IPS DF 6.9 (cell line): ENCODE data around the gene SP6.

Source experiments
- DNase-seq: peaks from one replicate; pipeline ENCODE4 v3.0.0-alpha.2; 2013; ENCODE audit warnings: low read depth, low spot score
- H3K27ac ChIP-seq: one replicate; pipeline ENCODE4 v1.5.1; 2013; ENCODE audit warnings: low read length, control low read depth
- H3K27me3 ChIP-seq: 2 replicates; pipeline ENCODE4 v1.6.1; 2013; ENCODE audit warnings: mild to moderate bottlenecking, low read length; ENCODE audit not compliant: control insufficient read depth, insufficient read depth
- H3K36me3 ChIP-seq: 2 replicates; pipeline ENCODE4 v1.6.1; 2013; ENCODE audit warnings: low read length; ENCODE audit not compliant: control insufficient read depth, insufficient read depth
- H3K4me1 ChIP-seq: 2 replicates; pipeline ENCODE4 v1.6.1; 2013; ENCODE audit warnings: low read length; ENCODE audit not compliant: control insufficient read depth, insufficient read depth
- H3K4me3 ChIP-seq: 2 replicates; pipeline ENCODE4 v1.5.1; 2013; ENCODE audit warnings: mild to moderate bottlenecking, low read length
- H3K9me3 ChIP-seq: 2 replicates; pipeline ENCODE4 v1.6.1; 2013; ENCODE audit warnings: low read length, inconsistent platforms; ENCODE audit not compliant: control insufficient read depth, insufficient read depth
- whole genome bisulfite sequencing: extraction: QIAGEN DNeasy Blood & Tissue Kit; methylation state at CpG from one replicate; pipeline ENCODE4 v1.1.7; 2013; ENCODE audit warnings: mixed read lengths, missing lambda C conversion rate; ENCODE audit not compliant: insufficient read length, insufficient coverage; 5-methylcytosine and 5-hydroxymethylcytosine counted together

Gene SP6

DNA sequence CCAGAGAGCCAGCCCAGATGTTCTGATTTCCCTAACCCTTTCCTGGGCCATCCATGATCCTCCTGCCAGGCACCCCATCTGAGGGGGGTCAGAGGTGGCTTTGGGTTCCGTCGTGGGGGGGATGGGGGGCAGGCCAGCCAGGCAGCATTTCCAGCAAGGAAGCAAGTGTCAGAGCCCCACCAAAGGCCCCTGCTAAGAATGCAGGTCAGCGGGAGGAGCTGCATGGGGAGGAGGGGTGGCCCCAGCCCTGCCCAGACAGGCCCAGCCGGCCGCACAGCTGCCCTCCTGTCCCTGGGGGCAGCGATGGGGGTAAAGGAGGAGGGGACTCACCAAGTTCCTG is 7.6 kb downstream of the SP6 start:
- Histone ChIP-seq H3K36me3 (peaks cover 3% of the 10 kb centered on the region; the same call in 1 of the 2 replicates), H3K27ac (no peak overlapping the region), H3K27me3 (peaks cover 19% of the 10 kb centered on the region), H3K4me3 (no peak overlapping the region), H3K4me1 (peaks cover 9% of the 10 kb centered on the region), H3K9me3 (no peaks in the 10 kb centered on the region)
- WGBS = no CpG with 5 or more reads among the region's 6 CpGs
- no peak for DNase-seq

DNA sequence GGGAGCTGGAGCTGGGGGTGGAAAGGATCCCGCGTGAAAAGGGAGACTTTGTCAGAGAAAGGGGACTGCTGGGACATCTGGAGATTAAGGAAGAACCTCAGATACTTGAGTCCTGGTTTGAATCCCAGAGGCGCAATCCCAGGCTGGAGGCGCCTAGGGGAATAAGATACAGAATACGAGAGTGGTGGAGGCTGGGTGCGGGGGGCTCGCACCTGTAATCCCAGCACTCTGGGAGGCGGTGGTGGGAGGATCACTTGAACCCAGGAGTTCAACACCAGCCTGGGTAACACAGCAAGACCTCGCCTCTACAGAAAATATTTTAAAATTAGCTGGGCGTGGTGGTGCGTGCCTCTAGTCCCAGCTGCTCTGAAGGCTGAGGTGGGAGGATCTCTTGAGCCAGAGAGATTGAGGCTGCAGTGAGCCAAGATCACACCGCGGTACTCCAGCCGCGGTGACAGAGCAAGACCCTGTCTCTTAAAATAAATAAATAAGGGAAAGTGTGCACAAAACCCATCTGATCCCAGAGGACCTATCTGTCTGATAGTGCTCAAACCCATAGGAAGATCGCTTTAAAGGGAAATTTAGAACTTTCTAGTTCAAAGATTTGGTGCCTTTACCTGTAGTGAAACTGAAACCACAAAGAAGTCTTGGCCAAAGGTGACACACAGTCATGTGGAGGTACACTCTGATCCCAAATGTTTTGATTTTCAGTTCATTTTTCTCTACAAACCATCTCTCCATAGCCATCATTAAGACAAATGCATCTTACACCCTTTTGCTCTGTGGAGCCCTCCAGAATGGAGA is 9.3 kb downstream of the SP6 start:
- no peak overlapping the region for H3K27ac ChIP-seq

DNA sequence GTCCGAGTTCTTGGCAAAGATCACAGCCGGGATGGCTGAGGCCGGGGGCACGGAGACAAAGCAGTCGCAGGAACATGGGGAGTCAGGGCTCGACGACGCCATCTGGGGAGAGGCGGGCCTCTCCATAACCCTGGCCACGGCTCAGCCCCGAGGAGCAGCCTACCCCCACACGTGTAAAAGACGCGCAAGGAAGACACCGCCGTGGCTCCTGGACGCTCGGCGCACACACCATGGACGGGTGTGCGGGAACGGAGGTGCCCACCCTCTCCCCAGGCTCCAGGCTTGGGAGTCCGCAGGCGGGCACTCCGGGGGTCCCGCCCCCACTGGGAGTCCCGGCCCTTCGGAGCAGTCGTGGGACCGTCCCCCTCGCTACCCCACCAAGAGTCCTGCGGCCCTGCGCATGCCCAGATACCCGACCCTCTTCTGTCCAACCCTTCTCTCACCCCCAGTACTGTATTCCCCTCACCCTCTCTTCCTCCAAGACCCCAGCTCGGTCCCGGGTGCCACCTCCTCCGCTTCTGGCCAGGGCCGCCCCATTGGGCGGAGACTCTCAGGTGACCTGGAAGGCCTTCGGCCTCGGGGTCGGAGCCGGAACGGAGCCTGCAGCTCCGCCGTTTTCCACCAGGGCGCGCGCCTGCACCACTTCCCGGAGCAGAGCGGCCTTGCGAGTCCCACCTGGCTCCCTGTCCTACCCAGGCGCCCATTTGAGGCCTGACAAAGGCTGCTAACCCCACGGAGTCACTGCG is 10.0 kb downstream of the SP6 start, which contains the start of gene SCRN2:
TSS of gene SCRN2 (minus strand) at position 532 of the 746 bp plus-strand sequence. CDS start at position 102, 430 bp downstream.
- Histone ChIP-seq H3K27me3 (peaks cover 3% of the 10 kb centered on the region), H3K4me3 (peak within 1 kb of the TSS; percentile 53), H3K36me3 (peaks cover 10% of the 10 kb centered on the region), H3K9me3 (no peaks in the 10 kb centered on the region), H3K4me1 (peaks cover 9% of the 10 kb centered on the region), H3K27ac (no peak within 1 kb of the TSS)
- no CpG with 5 or more reads among the region's 55 CpGs for WGBS
- DNase-seq = peak; percentile 88

More for the DNA sequence above, 9.3 kb downstream of the SP6 start:
- no peak for DNase-seq
- peaks cover 6% of the 10 kb centered on the region for H3K36me3 ChIP-seq
- no peaks in the 10 kb centered on the region for H3K9me3 ChIP-seq
- peaks cover 9% of the 10 kb centered on the region for H3K4me1 ChIP-seq
- WGBS = no CpG with 5 or more reads among the region's 16 CpGs
- no peak overlapping the region for H3K4me3 ChIP-seq
- H3K27me3 ChIP-seq = peaks cover 11% of the 10 kb centered on the region

GRCh38 chr17:47840001-47840741 is 10.8 kb downstream of the SP6 start:
- WGBS = no CpG with 5 or more reads among the region's 17 CpGs
- H3K27ac ChIP-seq = no peak overlapping the region
- peaks cover 11% of the 10 kb centered on the region for H3K36me3 ChIP-seq
- peaks cover 9% of the 10 kb centered on the region for H3K4me1 ChIP-seq
- no peak for DNase-seq
- peak overlapping the region; percentile 53; the same call in 1 of the 2 replicates for H3K4me3 ChIP-seq
- H3K27me3 ChIP-seq = no peaks in the 10 kb centered on the region
- H3K9me3 ChIP-seq = no peaks in the 10 kb centered on the region

GRCh38 chr17:47839071-47839470 is 11.9 kb downstream of the SP6 start:
- Histone ChIP-seq H3K36me3 (peaks cover 11% of the 10 kb centered on the region), H3K27ac (no peak overlapping the region), H3K27me3 (no peaks in the 10 kb centered on the region), H3K9me3 (no peaks in the 10 kb centered on the region), H3K4me1 (peaks cover 9% of the 10 kb centered on the region), H3K4me3 (no peak overlapping the region)
- no CpG with 5 or more reads among the region's 5 CpGs for WGBS
- no peak for DNase-seq

DNA sequence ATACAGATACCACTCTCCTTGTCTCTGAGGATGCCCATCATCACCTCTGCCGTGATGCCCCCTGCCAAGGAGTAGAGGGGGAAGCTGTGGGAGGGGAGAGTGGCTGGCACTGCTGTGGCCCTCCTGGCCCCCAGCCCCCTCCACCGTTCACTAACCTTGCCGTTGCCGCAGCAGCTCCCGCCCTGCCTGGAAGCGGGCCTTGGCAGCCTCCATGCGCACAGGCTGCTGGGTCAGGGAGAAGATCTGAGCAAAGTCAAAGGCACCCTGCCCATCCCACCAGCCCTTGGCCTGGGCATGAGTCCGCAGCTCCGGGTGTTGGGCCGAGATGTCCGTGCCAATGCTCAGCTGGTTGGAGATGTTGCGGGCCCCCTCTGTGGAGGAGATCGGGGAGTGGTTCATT is 12.3 kb downstream of the SP6 start:
- WGBS = no CpG with 5 or more reads among the region's 13 CpGs
- H3K4me3 ChIP-seq = no peak overlapping the region

DNA sequence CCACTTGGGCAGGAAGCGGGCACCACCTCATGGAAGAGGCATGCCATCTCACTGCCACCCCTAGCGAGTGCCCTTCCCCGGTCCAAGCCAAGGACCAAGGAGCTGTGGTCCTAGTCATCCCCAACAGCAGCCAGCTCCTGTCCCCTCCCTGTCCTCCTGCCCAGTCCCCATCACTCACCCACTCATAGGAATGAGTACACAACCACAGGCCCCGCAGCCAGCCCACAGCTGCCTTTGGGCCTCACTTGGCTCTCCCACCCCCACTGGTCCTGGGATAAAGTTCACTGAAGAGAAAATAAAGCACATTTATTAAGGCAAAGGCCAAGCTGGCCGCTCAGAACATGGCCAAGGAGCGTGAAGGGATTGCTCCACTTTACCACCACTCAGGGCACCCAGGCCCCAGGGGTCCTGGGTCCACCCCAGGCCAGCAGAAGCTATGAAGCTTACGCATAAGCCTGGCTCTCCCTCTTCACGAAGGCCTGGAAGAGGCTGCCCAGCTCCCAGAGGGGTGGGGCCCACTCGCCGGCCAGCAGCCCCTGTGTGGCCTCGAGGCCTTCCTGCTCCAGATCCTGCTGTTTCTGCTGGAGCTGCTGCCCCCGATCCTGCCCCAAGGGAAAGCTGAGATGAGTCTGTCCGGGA is 13.4 kb downstream of the SP6 start:
- Histone ChIP-seq H3K4me1 (peaks cover 5% of the 10 kb centered on the region), H3K9me3 (no peaks in the 10 kb centered on the region), H3K27ac (no peak overlapping the region), H3K36me3 (peaks cover 11% of the 10 kb centered on the region), H3K27me3 (no peaks in the 10 kb centered on the region), H3K4me3 (no peak overlapping the region)
- WGBS = no CpG with 5 or more reads among the region's 13 CpGs
- no peak for DNase-seq

More for the DNA sequence above, 12.3 kb downstream of the SP6 start:
- Histone ChIP-seq H3K4me1 (peaks cover 9% of the 10 kb centered on the region), H3K9me3 (no peaks in the 10 kb centered on the region), H3K27ac (no peak overlapping the region), H3K27me3 (no peaks in the 10 kb centered on the region), H3K36me3 (peaks cover 11% of the 10 kb centered on the region)
- no peak for DNase-seq

- WGBS = no CpG with 5 or more reads among the region's 6 CpGs
- no peak for DNase-seq
- H3K4me3 ChIP-seq = no peak overlapping the region
Measured at GRCh38 chr17:47836601-47837000, 14.4 kb downstream of the SP6 start.

DNA sequence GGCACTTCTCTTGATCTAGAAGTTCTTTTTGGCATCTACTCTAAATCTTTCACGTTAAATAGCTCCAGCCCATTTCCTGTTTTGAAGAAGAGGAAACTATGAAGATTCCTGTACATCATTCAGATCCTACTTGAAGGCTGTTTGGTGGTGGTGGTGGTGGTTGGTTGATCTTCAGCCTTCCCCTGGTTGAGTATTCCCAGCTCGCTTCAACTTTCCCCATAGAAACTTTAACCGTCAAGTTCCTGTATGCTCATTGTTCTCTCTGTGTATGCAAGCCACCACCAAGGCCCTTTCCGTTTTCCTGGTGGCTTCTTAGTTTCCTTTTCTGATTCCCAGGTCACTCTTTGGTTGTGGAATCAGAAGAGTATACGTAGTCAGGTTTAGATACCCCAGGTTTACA is 16.2 kb downstream of the SP6 start:
- Histone ChIP-seq H3K27me3 (no peaks in the 10 kb centered on the region), H3K9me3 (no peaks in the 10 kb centered on the region), H3K4me1 (peaks cover 2% of the 10 kb centered on the region; the same call in 1 of the 2 replicates), H3K4me3 (no peak overlapping the region), H3K27ac (no peak overlapping the region), H3K36me3 (peaks cover 11% of the 10 kb centered on the region)
- WGBS = no CpG with 5 or more reads among the region's 5 CpGs
- no peak for DNase-seq

More at GRCh38 chr17:47836601-47837000, 14.4 kb downstream of the SP6 start:
- peaks cover 11% of the 10 kb centered on the region for H3K36me3 ChIP-seq
- no peak overlapping the region for H3K27ac ChIP-seq
- no peaks in the 10 kb centered on the region for H3K27me3 ChIP-seq
- peaks cover 5% of the 10 kb centered on the region for H3K4me1 ChIP-seq
- H3K9me3 ChIP-seq = no peaks in the 10 kb centered on the region

GRCh38 chr17:47831934-47832327 is 19.0 kb downstream of the SP6 start:
- Histone ChIP-seq H3K4me3 (no peak overlapping the region), H3K27ac (no peak overlapping the region), H3K36me3 (peaks cover 8% of the 10 kb centered on the region), H3K9me3 (no peaks in the 10 kb centered on the region), H3K4me1 (no peaks in the 10 kb centered on the region), H3K27me3 (no peaks in the 10 kb centered on the region)
- WGBS = no CpG with 5 or more reads among the region's 7 CpGs
- DNase-seq = no peak
